Measurements from ENCODE around the gene OTX1.

OTX1 gene

DNA sequence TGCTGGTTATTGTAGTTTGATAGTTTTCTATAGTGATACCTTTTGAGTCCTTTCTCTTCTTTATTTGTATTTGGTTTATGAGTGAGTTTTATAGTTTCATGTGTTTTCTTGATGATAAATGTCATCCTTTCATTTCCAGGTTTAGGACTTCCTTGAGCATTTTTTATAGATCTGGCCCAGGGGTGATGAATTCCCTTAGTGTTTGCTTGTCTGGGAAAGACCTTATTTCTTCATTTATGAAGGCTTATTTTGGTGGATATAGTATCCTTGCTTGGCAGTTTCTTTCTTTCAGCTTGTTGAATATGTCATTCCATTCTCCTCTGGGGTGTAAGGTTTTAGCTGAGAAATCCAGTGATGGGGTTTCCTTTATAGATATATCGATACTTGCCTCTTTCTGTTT is 53.9 kb downstream of the OTX1 start:
- TF ChIP-seq, protein P1, sequence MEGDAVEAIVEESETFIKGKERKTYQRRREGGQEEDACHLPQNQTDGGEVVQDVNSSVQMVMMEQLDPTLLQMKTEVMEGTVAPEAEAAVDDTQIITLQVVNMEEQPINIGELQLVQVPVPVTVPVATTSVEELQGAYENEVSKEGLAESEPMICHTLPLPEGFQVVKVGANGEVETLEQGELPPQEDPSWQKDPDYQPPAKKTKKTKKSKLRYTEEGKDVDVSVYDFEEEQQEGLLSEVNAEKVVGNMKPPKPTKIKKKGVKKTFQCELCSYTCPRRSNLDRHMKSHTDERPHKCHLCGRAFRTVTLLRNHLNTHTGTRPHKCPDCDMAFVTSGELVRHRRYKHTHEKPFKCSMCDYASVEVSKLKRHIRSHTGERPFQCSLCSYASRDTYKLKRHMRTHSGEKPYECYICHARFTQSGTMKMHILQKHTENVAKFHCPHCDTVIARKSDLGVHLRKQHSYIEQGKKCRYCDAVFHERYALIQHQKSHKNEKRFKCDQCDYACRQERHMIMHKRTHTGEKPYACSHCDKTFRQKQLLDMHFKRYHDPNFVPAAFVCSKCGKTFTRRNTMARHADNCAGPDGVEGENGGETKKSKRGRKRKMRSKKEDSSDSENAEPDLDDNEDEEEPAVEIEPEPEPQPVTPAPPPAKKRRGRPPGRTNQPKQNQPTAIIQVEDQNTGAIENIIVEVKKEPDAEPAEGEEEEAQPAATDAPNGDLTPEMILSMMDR (conservative IDR thresholded peaks at IDR 0.05): no peak
- no peak for TF ChIP-seq ZFX (IDR thresholded peaks at IDR 0.05)
- H3K27ac ChIP-seq: no peak overlapping the region

All from C4-2B (cell line).